GM12875 (cell line): ENCODE measurements around the gene PPP1R3C.

Experiments
- H3K4me3 ChIP-seq: one replicate; pipeline ENCODE4 v1.5.1; 2011; ENCODE audit warnings: low read depth, low read length, control low read depth
- CTCF ChIP-seq: IDR thresholded peaks from 2 replicates; pipeline ENCODE4 v1.5.1; 2011; ENCODE audit warnings: low read depth, mild to moderate bottlenecking, control low read depth, inconsistent platforms, low read length, moderate library complexity, borderline replicate concordance; ENCODE audit not compliant: insufficient read depth

Gene PPP1R3C

GRCh38 chr10:91668913-91669312 lies 36.0 kb upstream of the PPP1R3C start:
- TF ChIP-seq CTCF, result no peak
- H3K4me3 ChIP-seq, result no peak overlapping the region

DNA sequence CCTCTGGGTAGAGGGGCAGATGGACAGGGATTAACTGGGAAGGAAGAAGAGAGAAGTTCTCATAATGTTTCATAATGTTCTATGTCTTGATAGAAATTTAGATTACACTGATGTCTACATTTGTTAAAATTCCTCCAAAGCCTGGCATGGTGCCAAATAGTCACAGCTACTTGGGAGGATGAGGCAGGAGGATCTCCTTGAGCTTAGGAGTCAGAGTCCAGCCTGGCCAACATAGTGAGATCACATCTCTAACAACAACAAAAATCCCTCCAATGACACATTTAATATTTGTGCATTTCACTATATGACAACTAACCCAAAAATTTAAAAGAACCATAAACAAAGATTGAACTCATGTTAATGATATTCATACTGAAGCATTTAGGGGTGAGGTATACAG lies 33.0 kb upstream of the PPP1R3C start:
- no peak for TF ChIP-seq CTCF
- no peak overlapping the region for H3K4me3 ChIP-seq

DNA sequence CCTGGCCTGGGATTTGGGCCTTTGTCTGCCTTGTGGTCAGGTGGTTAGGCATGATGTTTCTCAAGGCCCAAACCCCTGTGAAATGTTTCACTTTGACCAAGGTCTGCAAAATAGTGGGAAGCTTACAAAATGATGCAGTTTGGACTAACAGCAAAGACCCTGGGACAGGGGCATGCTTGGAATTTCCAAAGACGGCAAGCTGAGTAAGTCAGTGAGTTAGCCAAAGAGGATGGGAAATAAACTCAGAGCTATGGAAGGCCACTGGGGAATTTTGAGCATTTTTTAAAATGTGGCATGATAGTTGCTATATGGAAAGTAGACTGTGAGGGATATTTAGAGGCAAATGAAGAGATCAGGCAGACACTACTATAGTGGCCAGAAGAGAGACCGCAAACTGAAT lies 31.6 kb upstream of the PPP1R3C start:
- no peak overlapping the region for H3K4me3 ChIP-seq

DNA sequence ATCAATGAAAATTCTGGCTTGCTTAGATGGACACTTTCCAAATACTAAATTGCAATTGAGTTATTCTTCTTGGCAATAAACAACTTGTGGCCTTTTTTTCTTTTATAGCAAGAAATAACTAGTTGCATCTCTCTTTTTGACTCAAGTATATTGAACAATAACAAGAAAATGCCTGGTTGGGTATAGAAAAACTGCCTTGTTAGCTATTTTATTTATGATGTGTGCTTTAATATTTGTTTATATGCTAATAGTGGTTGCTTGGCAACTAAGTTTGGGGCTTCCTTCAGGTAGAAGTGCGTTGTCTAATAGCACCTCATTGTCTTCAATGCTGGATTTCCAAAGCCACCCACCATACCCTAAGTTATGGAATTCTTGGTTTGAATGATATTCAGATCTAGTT lies 30.1 kb upstream of the PPP1R3C start:
- no peak overlapping the region for H3K4me3 ChIP-seq
- no peak for TF ChIP-seq CTCF

More for the DNA sequence above, 31.6 kb upstream of the PPP1R3C start:
- TF ChIP-seq CTCF, result no peak

- no peak for TF ChIP-seq CTCF
- no peak overlapping the region for H3K4me3 ChIP-seq
These were observed 20.5 kb upstream of the PPP1R3C start for GRCh38 chr10:91653219-91653870.

DNA sequence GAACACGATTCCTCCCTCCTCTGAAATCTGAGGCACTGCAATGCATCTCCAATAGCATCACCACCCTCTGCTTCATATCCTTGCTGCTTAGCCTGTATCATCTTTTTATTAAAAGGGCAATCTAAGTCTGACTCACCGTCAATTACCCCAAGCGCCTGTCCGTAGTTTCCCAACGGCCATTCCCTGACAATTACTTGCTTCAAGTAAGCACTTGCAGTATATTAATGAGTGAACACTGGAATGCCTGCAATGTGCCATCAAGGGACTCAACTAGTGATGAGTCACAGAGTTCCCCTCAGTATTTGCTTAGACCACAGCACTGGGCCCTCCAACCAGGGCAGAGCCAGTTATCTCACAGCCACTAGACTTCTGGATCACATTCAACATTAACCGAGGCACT lies 19.5 kb upstream of the PPP1R3C start:
- H3K4me3 ChIP-seq, result no peak overlapping the region
- TF ChIP-seq CTCF, result no peak

DNA sequence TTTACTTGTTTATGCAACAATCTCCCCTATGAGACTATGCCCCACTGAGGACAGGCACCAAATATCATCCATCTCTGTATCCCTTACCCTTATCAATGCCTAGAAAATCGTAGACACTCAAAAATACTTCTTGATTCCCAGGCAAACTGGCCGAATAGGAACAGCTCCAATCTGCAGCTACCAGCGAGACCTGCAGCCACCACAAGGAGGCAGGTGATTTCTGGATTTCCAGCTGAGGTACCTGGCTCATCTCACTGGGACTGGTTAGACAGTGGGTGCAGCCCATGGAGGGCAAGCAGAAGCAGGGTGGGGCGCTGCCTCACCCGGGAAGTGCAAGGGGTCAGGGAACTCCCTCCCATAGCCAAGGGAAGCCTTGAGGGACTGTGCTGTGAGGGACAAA lies 10.8 kb upstream of the PPP1R3C start:
- no peak overlapping the region for H3K4me3 ChIP-seq
- peak; percentile 17; the same call in 1 of the 2 replicates for TF ChIP-seq CTCF
